A549 (cell line): ENCODE results near the gene MYOZ1.

ENCODE experiments used
- CTCF ChIP-seq: fragments of >200 bp; sonication (Bioruptor Twin); formaldehyde crosslinking; IDR thresholded peaks from 3 replicates; pipeline ENCODE4 v1.5.1; 2016
- MAX ChIP-seq: IDR thresholded peaks from 2 replicates; pipeline ENCODE4 v1.6.1; 2012
- MAZ ChIP-seq: fragments of 150-350 bp; IDR thresholded peaks from 2 replicates; pipeline ENCODE4 v1.6.1; 2014; ENCODE audit warnings: antibody characterized with exemption, low read depth, low read length, borderline replicate concordance
- POLR2A ChIP-seq: IDR thresholded peaks from 2 replicates; pipeline ENCODE4 v1.6.1; 2012; ENCODE audit warnings: mild to moderate bottlenecking, low read length
- RCOR1 ChIP-seq: fragments of 150-350 bp; IDR thresholded peaks from 2 replicates; pipeline ENCODE4 v1.6.1; 2014; ENCODE audit warnings: antibody characterized with exemption, low read length, low read depth
- REST ChIP-seq: fragments of 200-600 bp; sonication (generic); IDR thresholded peaks from 2 replicates; pipeline ENCODE4 v1.6.1; 2016; ENCODE audit warnings: antibody characterized with exemption, mild to moderate bottlenecking, moderate library complexity
- USF2 ChIP-seq: fragments of 450-650 bp; IDR thresholded peaks from 2 replicates; pipeline ENCODE4 v1.6.1; 2014; ENCODE audit warnings: antibody characterized with exemption

- TF ChIP-seq CTCF (no peak), MAZ (no peak), POLR2A (no peak), REST (no peak), USF2 (no peak), RCOR1 (no peak), MAX (no peak)
These were observed 6.1 kb upstream of the MYOZ1 start for GRCh38 chr10:73647211-73647874.
